Endothelial cell of umbilical vein (primary cell): ENCODE data around the gene RAB1B. TPM values are rescaled to one million over a fixed set of nuclear protein-coding genes. Genes with fewer than 3 reads are reported as not detected.

Experiments used
- BruUV-seq: library from RNA; stranded (reverse); fragments of 400-500 nt; replicated peaks from 2 replicates; lab custom pipeline; 2021; lab: Mats Ljungman, UMichigan
- CTCF ChIA-PET: fragments of 300-600, 350-600 bp; sonication (Branson Sonifier 250); formaldehyde crosslinking; loops from one replicate; lab custom pipeline; 2021; ENCODE audit warnings: antibody characterized with exemption, inconsistent platforms; lab: Charles Lee
- POLR2A ChIA-PET: fragments of 300-600, 350-600 bp; sonication (Branson Sonifier 250); formaldehyde crosslinking; loops from one replicate; lab custom pipeline; 2021; ENCODE audit warnings: antibody characterized with exemption, inconsistent platforms; lab: Charles Lee
- DNase-seq: peaks from one replicate; pipeline ENCODE4 v3.0.0-alpha.2; 2011; ENCODE audit warnings: low read depth, low spot score
- FAIRE-seq: peaks from 2 replicates; lab custom pipeline; 2011; peaks lifted over from hg19 to GRCh38; lab: Jason Lieb, UNC
- H2AFZ ChIP-seq: 2 replicates; pipeline ENCODE4 v1.6.0; 2012; ENCODE audit warnings: low read depth, low read length, control low read depth, inconsistent platforms
- H3K27ac ChIP-seq: 2 replicates; pipeline ENCODE4 v1.5.1; 2011; ENCODE audit warnings: low read depth, mild to moderate bottlenecking, control low read depth, low read length, moderate library complexity; ENCODE audit not compliant: insufficient read depth
- H3K27me3 ChIP-seq, 2 experiments: 2 replicates each; pipeline versions ENCODE4 v1.6.0 to v1.6.1; 2011; ENCODE audit warnings: low read length in 2 of 2, mixed read lengths in 1 of 2; ENCODE audit not compliant: control insufficient read depth in 2 of 2, insufficient read depth in 2 of 2
- H3K36me3 ChIP-seq, 2 experiments: 2 replicates in 1 of 2; 3 replicates in 1 of 2; pipeline ENCODE4 v1.5.1; 2011; ENCODE audit warnings: low read length in 2 of 2, mild to moderate bottlenecking in 1 of 2, moderate library complexity in 1 of 2; ENCODE audit not compliant: control insufficient read depth in 2 of 2, insufficient read depth in 2 of 2; ENCODE audit errors: extremely low read depth in 1 of 2
- H3K4me1 ChIP-seq: 3 replicates; pipeline ENCODE4 v1.5.1; 2011; ENCODE audit warnings: mild to moderate bottlenecking, low read length; ENCODE audit not compliant: control insufficient read depth, insufficient read depth; ENCODE audit errors: extremely low read depth
- H3K4me2 ChIP-seq: 2 replicates; pipeline ENCODE4 v1.6.1; 2011; ENCODE audit warnings: low read length, control low read depth, mixed read lengths; ENCODE audit not compliant: insufficient read depth
- H3K4me3 ChIP-seq, 3 experiments: fragments of 200-600 bp in 1 of 3; sonication (generic), shearing (Covaris generic) in 1 of 3; replicated peaks in 1 of 3; 2 replicates each; pipeline ENCODE4 v1.5.1; 2011 to 2016; ENCODE audit warnings: control low read depth in 3 of 3, low read length in 3 of 3, mild to moderate bottlenecking in 2 of 3, inconsistent platforms in 1 of 3, low read depth in 1 of 3, moderate library complexity in 1 of 3; ENCODE audit not compliant: insufficient read depth in 1 of 3
- H3K79me2 ChIP-seq: 2 replicates; pipeline ENCODE4 v1.6.0; 2012; ENCODE audit warnings: low read length, inconsistent platforms; ENCODE audit not compliant: control insufficient read depth, insufficient read depth
- H3K9ac ChIP-seq: replicated peaks from 2 replicates; pipeline ENCODE3; 2011; ENCODE audit warnings: low read length, control low read depth; ENCODE audit not compliant: insufficient read depth; ENCODE audit errors: extremely low read depth
- H3K9me1 ChIP-seq: replicated peaks from 3 replicates; pipeline ENCODE4 v1.6.0; 2011; ENCODE audit warnings: mild to moderate bottlenecking, low read length; ENCODE audit not compliant: control insufficient read depth, insufficient read depth; ENCODE audit errors: extremely low read depth
- H3K9me3 ChIP-seq: replicated peaks from 2 replicates; pipeline ENCODE4 v1.5.1; 2012; ENCODE audit warnings: low read length, inconsistent platforms; ENCODE audit not compliant: control insufficient read depth, insufficient read depth
- H4K20me1 ChIP-seq: replicated peaks from 2 replicates; pipeline ENCODE3; 2011; ENCODE audit warnings: mild to moderate bottlenecking, low read length; ENCODE audit not compliant: control insufficient read depth, insufficient read depth; ENCODE audit errors: extremely low read depth
- CTCF ChIP-seq, 2 donors: IDR thresholded peaks; 1 replicate in 1 of 2; 2 replicates in 1 of 2; pipeline ENCODE4 v1.5.1; 2011; ENCODE audit warnings: low read length in 2 of 2, mild to moderate bottlenecking in 2 of 2, moderate library complexity in 2 of 2, control low read depth in 1 of 2, inconsistent platforms in 1 of 2, low read depth in 1 of 2; ENCODE audit not compliant: insufficient read depth in 1 of 2; ENCODE audit errors: extremely low read depth in 1 of 2
- GATA2 ChIP-seq: IDR thresholded peaks from 2 replicates; pipeline ENCODE4 v1.7.0; 2011; ENCODE audit warnings: low read depth, mild to moderate bottlenecking, moderate library complexity, mixed read lengths, low read length; ENCODE audit not compliant: insufficient read length, insufficient read depth
- MYC ChIP-seq: IDR thresholded peaks from one replicate; pipeline ENCODE4 v1.6.1; 2011; ENCODE audit warnings: mild to moderate bottlenecking, low read depth, low read length
- POLR2A ChIP-seq: IDR thresholded peaks from 2 replicates; pipeline ENCODE4 v1.6.1; 2012; ENCODE audit warnings: low read depth, mild to moderate bottlenecking, control low read depth, low read length
- POLR2AphosphoS5 ChIP-seq: IDR thresholded peaks from 2 replicates; pipeline ENCODE4 v1.6.1; 2012; ENCODE audit warnings: low read depth, mild to moderate bottlenecking, control low read depth, low read length, moderate library complexity; ENCODE audit not compliant: insufficient read depth
- dilution Hi-C: fragments of 300-500 bp; cut with MboI; formaldehyde crosslinking; loops from one replicate; pipeline ENCODE4 v1.15.0; 2019; ENCODE audit warnings: low sequenced_read_pairs; ENCODE audit not compliant: extremely low pct_ligation_motif_present
- intact Hi-C: fragments of 100-400 bp; cut with micrococcal nuclease; formaldehyde crosslinking; loops from one replicate; pipeline ENCODE4 v1.10.0; 2022
- polyA plus RNA-seq, 4 experiments: library from polyadenylated mRNA; depleted of rRNA in 3 of 4; stranded (reverse) in 3 of 4; unstranded in 1 of 4; fragments of >200 nt; gene quantifications; 2 replicates each; pipeline versions ENCODE4 v1.2.1 to v1.2.3, GENCODE V29; 2011 to 2012; ENCODE audit warnings: missing spikeins in 1 of 4
- total RNA-seq: library from RNA; stranded (reverse); gene quantifications from 2 replicates; pipeline ENCODE4 v1.2.3, GENCODE V29; 2021

The RAB1B gene
- total and polyA plus RNA-seq, 2 donors (not counting 3 experiments of a cell fraction or from before 2014, with no cell fraction given) = 171 to 383 TPM

- dilution Hi-C loops (no loop called here), intact Hi-C loops (loop anchor here (1.0 to 5.0 kb wide), 6 partner anchors 16 to 125 kb away; partner anchors contain the start of genes BRMS1, MRPL11, RIN1 and YIF1A)
- Histone ChIP-seq H4K20me1 (no peaks in the 10 kb centered on the region), H3K27me3 (peaks cover 0 to 5% of the 10 kb centered on the region in 2 experiments), H3K9me1 (no peaks in the 10 kb centered on the region), H3K36me3 (no peaks in the 10 kb centered on the region), H3K4me3 (peak overlapping the region; percentile 35 to 82 (median 79)), H3K4me2 (peak overlapping the region; percentile 93), H3K27ac (peak overlapping the region; percentile 52), H3K4me1 (peaks cover 4% of the 10 kb centered on the region), H3K9me3 (no peaks in the 10 kb centered on the region), H2AFZ (peak overlapping the region; percentile 99), H3K9ac (peak overlapping the region; percentile 56), H3K79me2 (no peaks in the 10 kb centered on the region)
- CTCF ChIA-PET = interaction anchor here (0.6 to 9.5 kb wide), 31 partner anchors 10 to 149 kb away, joined by 3 to 225 read pairs (median 5); partner anchors contain the start of genes B4GAT1, BRMS1, MRPL11 and RIN1
- peak; percentile 94 for DNase-seq
- BruUV-seq = no TSS peak
- POLR2A ChIA-PET = interaction anchor here (0.9 to 2.1 kb wide), 3 partner anchors 15 to 24 kb away, joined by 3 to 8 read pairs (median 4); partner anchors contain the start of genes RIN1 and YIF1A
- TF ChIP-seq POLR2AphosphoS5 = no peak
- peak; percentile 9 for TF ChIP-seq POLR2A
- no peak for TF ChIP-seq MYC
- peak in 1 of 2 donors; percentile 94 for TF ChIP-seq CTCF (IDR thresholded peaks at IDR 0.05; ENCODE audit: extremely low read depth in 1 of 2, insufficient read depth in 1 of 2, low read depth in 1 of 2, low read length in 2 of 2)
- peak; percentile 18 for TF ChIP-seq GATA2
- no peak for FAIRE-seq
Observed at GRCh38 chr11:66311965-66312548, 43.6 kb downstream of the RAB1B start.
